CD4-positive, alpha-beta memory T cell (primary cell): Measurements from ENCODE around the gene STK25. TPM values are rescaled to one million over a fixed set of nuclear protein-coding genes. Genes with fewer than 3 reads are reported as not detected.

Experiments used
- CTCF ChIA-PET: fragments of 350-600 bp; sonication (Branson Sonifier 250); formaldehyde crosslinking; loops from one replicate; lab custom pipeline; 2021; ENCODE audit warnings: inconsistent platforms; ENCODE audit not compliant: partially characterized antibody; lab: Charles Lee
- POLR2A ChIA-PET: fragments of 350-600 bp; sonication (Branson Sonifier 250); formaldehyde crosslinking; loops from one replicate; lab custom pipeline; 2021; ENCODE audit not compliant: partially characterized antibody; lab: Charles Lee
- DNase-seq, 5 donors: peaks; one replicate each; pipeline versions ENCODE4 v3.0.0 to v3.0.0-alpha.2; 2020 to 2022; ENCODE audit warnings: mixed read lengths in 1 of 5
- H3K27ac ChIP-seq: one replicate; pipeline ENCODE4 v1.7.0; 2013; ENCODE audit warnings: low read depth, low read length
- H3K27me3 ChIP-seq: 2 replicates; pipeline ENCODE4 v1.7.0; 2013; ENCODE audit warnings: mild to moderate bottlenecking, low read length, moderate library complexity; ENCODE audit not compliant: insufficient read depth
- H3K36me3 ChIP-seq: 2 replicates; pipeline ENCODE4 v1.7.0; 2013; ENCODE audit warnings: mild to moderate bottlenecking, low read length, moderate library complexity; ENCODE audit not compliant: insufficient read depth
- H3K4me1 ChIP-seq: 2 replicates; pipeline ENCODE4 v1.7.0; 2013; ENCODE audit warnings: mild to moderate bottlenecking, low read length, moderate library complexity; ENCODE audit not compliant: insufficient read depth
- H3K4me3 ChIP-seq, 2 donors: one replicate each; pipeline ENCODE4 v1.7.0; 2013; ENCODE audit warnings: low read length in 2 of 2, mild to moderate bottlenecking in 1 of 2
- H3K9me3 ChIP-seq, 2 donors: one replicate each; pipeline ENCODE4 v1.7.0; 2013; ENCODE audit warnings: low read length in 2 of 2, control low read depth in 1 of 2; ENCODE audit not compliant: control insufficient read depth in 1 of 2
- H3K27ac Mint-ChIP-seq, 7 donors: one replicate each; pipeline ENCODE4 v1.8.0; 2020 to 2021; ENCODE audit warnings: mixed read lengths in 7 of 7, mild to moderate bottlenecking in 6 of 7, inconsistent platforms in 3 of 7, moderate library complexity in 3 of 7
- H3K27me3 Mint-ChIP-seq, 2 donors: one replicate each; pipeline ENCODE4 v1.8.0; 2020 to 2021; ENCODE audit warnings: mixed read lengths in 2 of 2
- H3K36me3 Mint-ChIP-seq, 2 donors: one replicate each; pipeline ENCODE4 v1.8.0; 2020 to 2021; ENCODE audit warnings: mixed read lengths in 2 of 2, inconsistent platforms in 1 of 2, mild to moderate bottlenecking in 1 of 2
- H3K4me1 Mint-ChIP-seq, 4 donors: one replicate each; pipeline ENCODE4 v1.8.0; 2020 to 2021; ENCODE audit warnings: mixed read lengths in 4 of 4, mild to moderate bottlenecking in 1 of 4
- H3K4me3 Mint-ChIP-seq, 8 donors: one replicate each; pipeline ENCODE4 v1.8.0; 2020 to 2021; ENCODE audit warnings: mixed read lengths in 8 of 8, mild to moderate bottlenecking in 7 of 8, moderate library complexity in 6 of 8, inconsistent platforms in 3 of 8
- H3K9me3 Mint-ChIP-seq, 8 donors: one replicate each; pipeline ENCODE4 v1.8.0; 2020 to 2021; ENCODE audit warnings: mixed read lengths in 8 of 8, mild to moderate bottlenecking in 5 of 8, inconsistent platforms in 3 of 8, moderate library complexity in 1 of 8
- intact Hi-C: fragments of 100-400 bp; cut with micrococcal nuclease; formaldehyde crosslinking; loops from one replicate; pipeline ENCODE4 v1.15.1; 2023
- polyA plus RNA-seq, 2 donors: library from polyadenylated mRNA; unstranded; fragments of 300-500 nt; fragmentation: Illumina TruSeq; gene quantifications; one replicate each; pipeline ENCODE4 v1.2.3, GENCODE V29; 2021
- total RNA-seq, 2 experiments: library from RNA; stranded (reverse); gene quantifications; one replicate each; pipeline ENCODE4 v1.2.3, GENCODE V29; 2021

The STK25 gene
- 100 to 1,000 TPM; 178 to 182 TPM for total RNA-seq
- polyA plus RNA-seq, result 10 to 100 TPM; 88.6 to 88.7 TPM

- Mint-ChIP-seq H3K4me1 (peaks cover 11 to 41% (median 22%) of the 10 kb centered on the region in 4 donors), H3K27me3 (no peaks in the 10 kb centered on the region), H3K4me3 (peak within 1 kb of the TSS; percentile 81 to 85 (median 83)), H3K9me3 (no peaks in the 10 kb centered on the region), H3K27ac (peak within 1 kb of the TSS; percentile 62 to 94 (median 75)), H3K36me3 (no peaks in the 10 kb centered on the region)
- ChIA-PET CTCF (no interaction called here), POLR2A (interaction anchor here (2.3 kb wide), 1 partner anchor 65 kb away, joined by 7 read pairs; no protein-coding TSS in a partner anchor)
- H3K36me3 ChIP-seq, result no peaks in the 10 kb centered on the region
- DNase-seq, result peak; percentile 97 to 98 (median 98)
- H3K9me3 ChIP-seq, result no peaks in the 10 kb centered on the region
- H3K27me3 ChIP-seq, result no peaks in the 10 kb centered on the region
- H3K4me3 ChIP-seq, result peak within 1 kb of the TSS; percentile 29 to 58
- intact Hi-C loops, result loop anchor here (1.0 to 5.0 kb wide), 11 partner anchors 66 to 372 kb away; partner anchors contain the start of genes ATG4B, DTYMK, FARP2 and HDLBP
- peaks cover 18% of the 10 kb centered on the region for H3K4me1 ChIP-seq
- peak within 1 kb of the TSS; percentile 82 for H3K27ac ChIP-seq
These were observed at the start of gene STK25 for GRCh38 chr2:241508240-241509154. STK25 (minus strand) TSS chr2:241508584; CDS start chr2:241508035, 549 bp downstream.

- Mint-ChIP-seq H3K4me3 (peak overlapping the region in 2 of 8 donors; percentile 3 to 36), H3K9me3 (peaks cover 0 to 26% (median 17%) of the 10 kb centered on the region in 8 donors), H3K27ac (no peak overlapping the region), H3K36me3 (peaks cover 0 to 3% of the 10 kb centered on the region in 2 donors), H3K27me3 (peaks cover 20 to 23% of the 10 kb centered on the region in 2 donors), H3K4me1 (peaks cover 4 to 19% (median 5%) of the 10 kb centered on the region in 4 donors)
- Histone ChIP-seq H3K9me3 (no peaks in the 10 kb centered on the region), H3K36me3 (no peaks in the 10 kb centered on the region), H3K4me1 (no peaks in the 10 kb centered on the region), H3K27me3 (peaks cover 8% of the 10 kb centered on the region), H3K27ac (no peak overlapping the region), H3K4me3 (no peak overlapping the region)
- DNase-seq, result no peak
- intact Hi-C loops, result no loop called here
- ChIA-PET CTCF (no interaction called here), POLR2A (no interaction called here)
These were observed 48.4 kb upstream of the STK25 start for GRCh38 chr2:241556746-241557145.

- Histone ChIP-seq H3K4me1 (no peaks in the 10 kb centered on the region), H3K27me3 (peaks cover 8% of the 10 kb centered on the region), H3K4me3 (no peak overlapping the region), H3K36me3 (no peaks in the 10 kb centered on the region), H3K27ac (no peak overlapping the region), H3K9me3 (no peaks in the 10 kb centered on the region)
- peaks cover 4 to 19% (median 5%) of the 10 kb centered on the region in 4 donors for H3K4me1 Mint-ChIP-seq
- peaks cover 0 to 3% of the 10 kb centered on the region in 2 donors for H3K36me3 Mint-ChIP-seq
- peak overlapping the region in 2 of 8 donors; percentile 14 to 26 for H3K4me3 Mint-ChIP-seq
- H3K9me3 Mint-ChIP-seq, result peaks cover 0 to 26% (median 17%) of the 10 kb centered on the region in 8 donors
- no peak for DNase-seq
- CTCF ChIA-PET, result no interaction called here
- POLR2A ChIA-PET, result no interaction called here
- intact Hi-C loops, result no loop called here
- no peak overlapping the region for H3K27ac Mint-ChIP-seq
- peaks cover 26 to 27% of the 10 kb centered on the region in 2 donors for H3K27me3 Mint-ChIP-seq
These were observed 47.3 kb upstream of the STK25 start for GRCh38 chr2:241555711-241556110.

- intact Hi-C loops, result no loop called here
- peaks cover 0 to 3% of the 10 kb centered on the region in 2 donors for H3K36me3 Mint-ChIP-seq
These were observed 46.4 kb upstream of the STK25 start for GRCh38 chr2:241554610-241555322.

GRCh38 chr2:241553981-241554380 is 45.6 kb upstream of the STK25 start:
- peaks cover 18 to 29% of the 10 kb centered on the region in 2 donors for H3K27me3 Mint-ChIP-seq
- intact Hi-C loops, result no loop called here
- Histone ChIP-seq H3K9me3 (no peaks in the 10 kb centered on the region), H3K4me3 (no peak overlapping the region), H3K4me1 (no peaks in the 10 kb centered on the region), H3K27me3 (peaks cover 4% of the 10 kb centered on the region), H3K27ac (no peak overlapping the region), H3K36me3 (no peaks in the 10 kb centered on the region)
- ChIA-PET POLR2A (no interaction called here), CTCF (no interaction called here)
- no peak overlapping the region for H3K27ac Mint-ChIP-seq
- H3K36me3 Mint-ChIP-seq, result peaks cover 0 to 3% of the 10 kb centered on the region in 2 donors
- H3K4me3 Mint-ChIP-seq, result no peak overlapping the region
- peaks cover 4 to 13% (median 5%) of the 10 kb centered on the region in 4 donors for H3K4me1 Mint-ChIP-seq
- DNase-seq, result no peak
- H3K9me3 Mint-ChIP-seq, result peaks cover 0 to 26% (median 17%) of the 10 kb centered on the region in 8 donors

More at GRCh38 chr2:241554610-241555322, 46.4 kb upstream of the STK25 start:
- Histone ChIP-seq H3K27me3 (peaks cover 4% of the 10 kb centered on the region), H3K36me3 (no peaks in the 10 kb centered on the region), H3K4me3 (no peak overlapping the region), H3K27ac (no peak overlapping the region), H3K4me1 (no peaks in the 10 kb centered on the region), H3K9me3 (no peaks in the 10 kb centered on the region)
- Mint-ChIP-seq H3K27ac (no peak overlapping the region), H3K4me1 (peaks cover 4 to 14% (median 5%) of the 10 kb centered on the region in 4 donors), H3K27me3 (peaks cover 17 to 25% of the 10 kb centered on the region in 2 donors), H3K9me3 (peaks cover 0 to 26% (median 17%) of the 10 kb centered on the region in 8 donors), H3K4me3 (no peak overlapping the region)
- POLR2A ChIA-PET, result no interaction called here
- no peak for DNase-seq
- CTCF ChIA-PET, result no interaction called here

- intact Hi-C loops, result no loop called here
- ChIA-PET POLR2A (no interaction called here), CTCF (no interaction called here)
- H3K27me3 ChIP-seq, result peaks cover 4% of the 10 kb centered on the region
- Mint-ChIP-seq H3K27ac (peak overlapping the region in 1 of 7 donors; percentile 77), H3K36me3 (peaks cover 0 to 3% of the 10 kb centered on the region in 2 donors), H3K4me3 (no peak overlapping the region), H3K9me3 (peaks cover 0 to 26% (median 17%) of the 10 kb centered on the region in 8 donors), H3K27me3 (peaks cover 20 to 29% of the 10 kb centered on the region in 2 donors), H3K4me1 (peaks cover 4 to 13% (median 5%) of the 10 kb centered on the region in 4 donors)
- no peak overlapping the region for H3K4me3 ChIP-seq
- H3K36me3 ChIP-seq, result no peaks in the 10 kb centered on the region
- no peak overlapping the region for H3K27ac ChIP-seq
- no peaks in the 10 kb centered on the region for H3K4me1 ChIP-seq
- H3K9me3 ChIP-seq, result no peaks in the 10 kb centered on the region
- no peak for DNase-seq
These were observed 45.1 kb upstream of the STK25 start for GRCh38 chr2:241553512-241553830.
